GM21723 (cell line): ENCODE data around the gene ZMIZ1.

Experiments
- ATAC-seq: cut with Tn5 transposase; IDR thresholded peaks from one replicate; pipeline ENCODE4 v1.9.1; 2021; ENCODE audit warnings: mild to moderate bottlenecking, moderate library complexity; ENCODE audit not compliant: unreplicated experiment

Gene ZMIZ1

DNA sequence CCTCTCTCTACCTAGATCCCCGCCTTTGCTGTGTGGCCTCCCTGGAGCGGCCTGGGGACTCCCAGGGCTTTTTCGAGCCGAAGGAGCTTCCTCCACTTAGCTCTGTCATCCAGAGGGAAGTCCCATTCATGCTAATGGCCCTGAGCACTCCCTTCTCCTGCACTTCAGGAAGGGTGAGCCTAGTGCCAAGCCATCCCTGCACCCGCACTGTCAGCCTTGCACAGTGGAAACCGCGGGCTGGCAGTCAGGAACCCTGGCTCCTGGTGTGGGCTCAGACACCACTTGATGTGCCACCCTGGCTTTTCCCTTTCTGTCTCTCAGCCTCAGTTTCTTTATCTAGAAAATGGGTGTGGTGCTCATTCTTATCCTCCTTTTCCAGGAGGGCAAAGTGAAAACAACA is 131.6 kb downstream of the ZMIZ1 start:
- no peak for ATAC-seq

DNA sequence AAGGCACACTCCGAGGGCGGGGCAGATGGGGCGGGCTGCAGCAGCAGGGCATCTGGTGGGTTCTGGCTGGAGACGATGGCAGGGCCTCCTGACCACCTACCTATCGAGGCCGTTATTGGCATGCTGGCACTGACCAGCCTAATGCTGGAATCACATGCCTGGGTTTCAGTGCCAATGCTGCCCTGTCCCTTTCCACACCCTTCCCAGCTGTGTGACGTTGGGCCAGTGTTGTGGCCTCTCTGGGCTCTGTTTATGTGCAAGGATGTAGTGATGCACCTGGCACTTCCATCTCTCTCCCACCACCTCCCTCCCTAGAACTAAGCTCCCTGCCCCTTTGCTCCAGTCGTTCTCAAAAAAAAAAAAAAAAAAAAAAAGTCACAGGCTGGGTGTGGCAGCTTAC is 132.9 kb downstream of the ZMIZ1 start:
- no peak for ATAC-seq

DNA sequence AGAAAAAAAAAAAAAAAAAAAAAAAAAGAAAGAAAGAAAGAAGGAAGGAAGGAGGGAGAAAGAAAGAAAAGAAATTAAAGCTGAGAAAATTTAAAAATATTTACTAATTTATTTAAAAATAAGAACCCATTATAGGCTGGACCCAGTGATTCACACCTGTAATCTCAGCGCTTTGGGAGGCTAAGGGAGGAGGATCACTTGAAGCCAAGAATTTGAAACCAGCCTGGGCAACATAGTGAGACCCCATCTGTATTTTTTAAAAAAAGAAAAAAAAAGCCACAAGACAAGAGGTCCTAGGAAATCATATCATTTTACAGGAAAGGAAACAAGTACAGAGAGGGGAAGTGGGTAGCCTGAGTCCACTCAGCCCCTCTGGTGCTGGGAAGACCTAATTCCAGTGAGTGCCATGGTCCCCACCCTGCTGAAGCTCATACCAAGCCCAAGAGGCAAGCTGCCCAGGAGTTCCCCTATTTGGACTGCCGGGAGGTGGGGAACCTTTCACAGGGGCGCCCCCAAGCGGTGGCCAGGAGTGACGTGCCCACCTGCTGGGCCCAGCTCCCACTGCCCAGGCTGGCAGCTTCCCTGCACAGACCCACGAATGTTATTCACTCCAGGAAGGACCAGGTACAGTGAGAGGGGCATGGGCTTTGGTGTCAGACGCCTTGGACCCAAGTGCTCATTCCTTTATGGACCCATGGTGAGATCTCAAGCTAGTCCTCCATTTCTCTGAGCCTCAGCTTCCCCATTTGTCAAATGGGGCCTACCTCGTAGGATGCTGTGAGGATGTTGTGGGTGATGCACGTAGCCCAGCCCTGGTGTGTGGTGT is 133.6 kb downstream of the ZMIZ1 start:
- no peak for ATAC-seq

DNA sequence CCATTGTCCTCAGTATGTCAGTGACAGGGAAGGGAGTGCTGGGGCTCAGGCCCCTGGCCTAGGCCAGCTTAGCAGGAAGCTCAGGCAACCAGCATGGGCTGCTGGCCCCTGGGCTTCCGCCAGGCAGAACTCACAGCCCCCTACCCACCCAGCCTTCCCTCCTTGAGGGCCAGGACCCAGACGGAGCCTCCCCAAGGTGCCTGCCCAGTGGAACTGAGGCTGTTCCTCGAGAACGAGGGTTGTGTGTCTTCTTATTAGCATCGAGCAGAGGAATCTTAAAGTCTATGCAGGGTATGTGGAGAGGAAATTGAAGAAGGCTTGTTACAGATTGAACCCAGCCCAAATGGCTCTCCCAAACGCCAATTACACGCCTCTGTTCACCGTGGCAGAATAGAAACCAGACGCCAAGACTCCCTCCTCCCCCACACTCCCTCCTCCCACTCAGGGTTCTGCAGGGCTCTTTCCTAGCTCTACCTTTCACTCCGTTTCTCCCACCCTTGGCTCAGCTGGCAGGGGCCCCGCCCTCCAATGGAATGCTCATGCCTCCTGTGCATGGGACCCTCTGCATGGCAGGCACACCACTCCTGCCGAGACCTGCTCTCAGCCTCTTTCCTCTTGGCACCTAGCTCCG is 134.4 kb downstream of the ZMIZ1 start:
- ATAC-seq: no peak

DNA sequence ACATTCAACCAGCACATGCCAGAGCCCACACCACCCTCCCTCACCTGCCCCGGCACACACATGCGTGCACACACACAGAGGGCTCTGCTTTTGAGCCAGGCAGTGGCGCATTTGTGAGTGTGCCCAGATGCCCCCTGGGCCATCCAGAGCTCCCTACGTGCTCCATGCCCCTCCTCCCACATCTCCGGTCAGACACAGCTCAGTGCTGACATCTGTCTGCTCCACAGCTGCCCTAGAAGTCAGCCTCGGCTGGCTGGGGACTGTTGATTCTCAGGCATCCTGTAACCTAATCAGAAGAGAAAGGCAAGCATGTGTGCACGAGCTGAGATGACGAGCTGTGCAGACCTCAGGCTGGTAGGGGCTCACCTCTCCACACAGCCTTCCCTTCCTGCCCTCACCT is 135.1 kb downstream of the ZMIZ1 start:
- ATAC-seq: no peak

- ATAC-seq: no peak
Measured at GRCh38 chr10:79206300-79207095, 137.7 kb downstream of the ZMIZ1 start.

DNA sequence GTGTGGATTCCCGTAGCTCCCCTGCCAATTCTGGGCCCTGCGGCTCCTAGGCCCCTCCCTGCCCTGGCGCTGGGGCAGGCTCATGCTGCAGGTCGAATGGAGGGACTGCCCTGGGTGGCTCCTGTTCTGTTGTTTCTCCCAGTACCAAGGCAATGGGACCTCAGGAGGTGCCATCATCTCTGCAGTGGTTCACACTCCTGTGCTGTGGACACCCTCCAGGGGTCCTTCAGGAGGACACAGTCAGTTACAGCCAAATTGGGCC is 138.3 kb downstream of the ZMIZ1 start:
- no peak for ATAC-seq

GRCh38 chr10:79207726-79208125 is 139.0 kb downstream of the ZMIZ1 start:
- no peak for ATAC-seq

DNA sequence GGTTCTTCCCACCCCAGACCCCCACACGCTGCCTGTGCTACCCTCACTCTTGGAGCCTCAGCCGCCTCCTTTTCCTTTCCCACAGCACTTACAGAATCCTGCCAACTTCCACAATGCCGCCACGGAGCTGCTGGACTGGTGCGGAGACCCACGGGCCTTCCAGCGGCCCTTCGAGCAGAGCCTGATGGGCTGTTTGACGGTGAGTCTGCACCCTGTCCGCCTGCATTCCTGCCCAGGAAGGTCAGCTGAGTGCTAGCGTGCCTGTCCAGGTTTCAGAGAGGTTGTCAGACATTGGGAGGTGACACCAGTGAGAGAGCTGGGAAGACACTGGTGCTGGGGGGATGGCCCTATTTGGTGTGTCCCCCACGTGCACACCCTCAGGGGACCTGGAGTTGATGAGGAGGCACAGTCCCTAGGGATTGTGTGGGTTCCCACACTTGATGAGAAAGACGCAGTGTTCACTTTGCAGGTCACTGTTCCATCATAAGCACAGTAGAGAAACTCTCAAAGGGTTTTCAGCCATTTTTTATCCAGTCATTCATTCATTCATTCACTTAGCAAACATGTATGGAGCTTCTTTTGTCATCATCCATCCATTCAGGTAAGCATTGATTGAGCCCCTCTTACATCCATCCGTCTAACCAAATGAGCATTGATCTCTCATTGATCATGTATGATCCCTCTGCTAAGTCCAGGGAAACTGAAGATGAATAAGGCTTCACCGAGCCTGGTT is 139.7 kb downstream of the ZMIZ1 start:
- ATAC-seq: no peak

GRCh38 chr10:79209340-79209739 is 140.6 kb downstream of the ZMIZ1 start:
- ATAC-seq: no peak

DNA sequence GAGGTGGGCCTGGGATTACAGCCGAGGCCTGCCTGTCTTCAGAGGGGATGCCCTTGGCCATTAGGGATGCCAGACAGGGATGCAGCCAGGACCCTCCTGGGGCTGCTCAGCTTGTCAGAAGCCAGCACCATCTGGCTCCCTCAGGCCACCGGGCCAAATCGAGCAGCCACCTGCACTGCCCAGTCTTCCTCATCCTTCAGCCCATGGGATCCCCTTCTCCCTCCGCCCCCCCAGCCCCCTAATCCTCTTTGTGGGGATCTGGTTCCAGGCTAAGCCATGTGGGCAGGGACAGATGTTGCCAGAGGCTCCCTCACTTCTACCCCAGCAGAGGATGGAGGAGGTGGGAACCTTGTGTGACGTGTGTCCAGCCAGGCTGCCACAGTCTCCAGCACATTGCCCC is 141.1 kb downstream of the ZMIZ1 start:
- no peak for ATAC-seq

- no peak for ATAC-seq
Measured at GRCh38 chr10:79210672-79211071, 141.9 kb downstream of the ZMIZ1 start.

- no peak for ATAC-seq
Measured at GRCh38 chr10:79211616-79212015, 142.8 kb downstream of the ZMIZ1 start.

DNA sequence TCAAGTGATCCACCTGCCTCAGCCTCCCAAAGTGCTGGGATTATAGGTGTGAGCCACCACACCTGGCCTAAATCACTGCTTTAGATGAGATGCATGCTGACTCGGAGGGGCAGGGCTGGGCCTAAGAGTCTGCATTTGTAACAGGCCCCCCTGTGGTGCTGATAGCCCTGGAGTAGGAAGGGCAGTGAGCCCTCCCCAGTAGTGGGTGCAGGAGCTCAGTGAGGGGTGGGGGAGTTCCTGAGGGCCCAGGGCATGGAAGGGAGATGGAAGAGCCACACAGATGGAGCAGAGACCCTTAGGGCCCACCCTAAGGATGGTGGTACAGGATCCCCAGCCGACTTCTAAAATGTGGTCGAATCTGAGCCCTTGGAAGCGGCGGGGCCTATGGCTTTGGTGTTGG is 146.8 kb downstream of the ZMIZ1 start:
- ATAC-seq: no peak

- no peak for ATAC-seq
Measured at GRCh38 chr10:79219322-79219957, 150.7 kb downstream of the ZMIZ1 start.

DNA sequence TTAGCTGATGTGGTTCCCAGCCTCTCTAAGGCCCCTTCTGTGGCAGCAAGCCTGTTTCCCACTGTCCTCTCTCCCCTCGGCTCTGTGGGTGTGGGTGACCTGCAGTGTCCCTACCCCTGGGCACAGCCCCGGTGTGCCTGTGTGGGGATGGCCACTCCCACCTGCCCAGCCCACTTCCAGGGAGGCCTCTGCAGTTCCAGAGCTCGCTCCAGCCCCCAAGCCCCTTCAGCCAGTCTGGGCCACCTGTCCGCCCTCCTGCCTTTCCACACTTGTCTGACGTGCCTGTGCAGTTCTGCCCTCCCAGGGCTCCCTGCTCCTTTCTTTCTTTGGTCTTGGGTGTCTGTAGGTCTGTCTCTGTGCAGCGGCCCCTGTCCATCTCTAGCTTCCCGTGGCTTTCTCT is 151.5 kb downstream of the ZMIZ1 start:
- no peak for ATAC-seq

DNA sequence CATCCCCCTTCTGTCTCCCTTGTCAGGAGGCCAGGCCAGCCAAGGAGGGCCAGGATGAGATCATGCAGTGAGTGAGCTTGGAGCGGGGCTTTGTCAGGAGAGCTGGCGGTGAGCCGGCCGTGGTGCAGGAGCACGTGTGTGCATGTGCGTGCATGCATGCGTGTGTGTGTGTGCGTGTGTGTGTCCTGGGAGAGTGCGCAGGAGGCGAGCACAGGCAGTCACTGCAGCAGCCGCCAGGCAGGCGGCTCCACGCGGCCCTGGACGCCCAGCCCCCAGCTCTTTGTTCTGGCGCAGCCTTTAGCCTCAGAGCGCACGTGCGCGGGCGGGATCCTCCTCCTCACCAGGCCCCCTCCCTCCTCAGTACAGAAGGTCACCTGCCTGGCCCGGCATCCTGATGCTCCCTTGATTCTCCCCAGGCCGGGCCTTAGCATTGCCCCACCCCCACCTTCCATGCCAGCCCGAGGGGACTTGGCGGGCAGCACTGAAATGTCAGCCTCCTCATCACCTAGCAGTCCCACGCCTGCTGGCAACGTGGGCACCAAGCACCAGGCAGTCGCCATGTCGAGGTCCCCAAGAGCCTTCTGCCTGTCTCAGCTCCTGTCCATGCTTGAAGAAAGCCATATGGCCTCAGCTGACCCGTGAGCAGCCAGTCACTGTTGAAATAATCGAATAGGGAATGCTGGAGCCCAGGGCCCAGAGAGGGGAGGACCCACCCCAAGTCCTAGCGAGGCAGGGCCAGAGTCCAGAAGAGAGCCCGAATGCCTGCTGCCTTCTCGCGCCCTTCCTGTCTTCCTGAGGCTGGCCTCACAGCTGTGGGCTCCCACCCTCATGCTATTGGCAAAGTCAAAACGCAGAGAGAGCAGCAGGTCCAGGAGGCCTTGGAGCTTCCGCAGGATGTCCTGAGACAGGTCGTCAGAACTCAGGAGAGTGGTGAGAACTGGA is 152.6 kb downstream of the ZMIZ1 start:
- no peak for ATAC-seq

DNA sequence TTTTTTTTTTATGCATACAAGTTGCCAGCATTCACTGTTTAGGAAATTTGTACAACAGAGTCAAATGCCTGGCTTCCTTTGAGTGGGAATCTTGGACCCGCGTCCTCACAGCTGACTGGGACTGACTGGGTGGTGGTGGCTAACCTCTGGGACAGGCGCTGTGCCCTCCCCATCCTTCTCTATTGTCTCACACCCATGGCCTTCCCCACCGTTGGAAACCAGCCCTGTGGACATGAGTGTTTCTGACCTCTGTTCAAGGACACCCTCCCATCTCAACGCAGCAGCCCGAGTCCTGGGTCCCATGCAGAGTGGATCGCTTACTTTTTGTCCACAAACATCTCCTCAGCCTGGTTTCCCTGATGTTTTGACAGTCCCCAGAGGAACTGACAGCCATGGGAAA is 153.4 kb downstream of the ZMIZ1 start:
- ATAC-seq: no peak

DNA sequence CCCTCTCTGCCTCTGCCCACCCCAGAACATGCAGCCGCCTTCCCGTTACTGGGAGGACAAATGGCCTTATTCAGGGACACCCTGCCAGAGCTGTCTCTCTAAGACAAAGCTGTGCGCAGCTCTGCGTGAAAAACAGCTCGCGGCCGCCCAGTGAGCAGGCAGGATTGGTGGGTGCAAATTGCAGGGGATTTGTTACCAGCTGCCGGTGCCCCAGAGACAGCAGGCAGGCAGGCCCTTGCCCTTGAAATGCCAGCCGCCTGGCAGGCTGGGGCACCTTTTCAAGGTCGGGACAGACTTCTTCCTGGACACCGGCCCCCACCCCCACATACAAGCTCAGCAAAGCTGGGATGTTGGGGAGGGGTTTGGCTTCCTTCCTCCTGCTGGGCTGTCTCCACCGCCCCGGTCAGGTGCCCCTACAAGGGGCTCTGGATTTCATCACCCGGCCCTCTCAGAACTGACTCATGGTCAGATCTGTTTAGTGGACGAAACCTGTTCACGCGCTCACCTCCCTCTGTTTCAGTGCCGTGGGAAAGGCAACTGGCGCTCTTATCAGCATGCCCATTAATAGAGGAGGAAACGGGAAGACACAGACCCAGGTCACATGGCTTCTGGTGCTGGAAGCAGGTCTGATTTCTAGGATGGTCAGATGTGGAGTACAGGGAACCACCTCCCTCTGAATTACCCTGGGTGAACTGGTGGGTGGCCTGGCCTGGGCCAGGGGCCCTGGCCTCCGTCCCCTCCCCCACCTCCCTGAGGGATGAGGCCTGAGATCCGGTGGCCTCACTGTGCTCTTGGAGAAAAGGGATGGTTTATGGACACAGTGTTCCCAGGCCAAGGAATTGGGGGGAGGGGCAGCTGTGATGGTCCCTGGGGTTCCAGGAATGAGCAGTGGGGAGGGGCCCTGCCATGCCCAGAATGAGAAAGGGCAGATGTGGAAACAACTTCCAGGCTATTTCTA is 154.6 kb downstream of the ZMIZ1 start:
- no peak for ATAC-seq
